ENCODE data around the gene TECPR2. TPM values are rescaled to one million over a fixed set of nuclear protein-coding genes. Genes with fewer than 3 reads are reported as not detected.
A peak's percentile ranks its signal among the peaks of the same experiment; 100 is the strongest.

The TECPR2 gene
- total and polyA plus RNA-seq, 2 of the 13 experiments (the other 11 are each of a cell fraction or from before 2014, with no cell fraction given): 3.5 to 5.7 TPM

GRCh38 chr14:102442241-102443211 lies 79.8 kb downstream of the TECPR2 start (continued):
- no peak for TF ChIP-seq ZBTB34 (CRISPR knock-in tag; IDR thresholded peaks at IDR 0.05)
- no peak for TF ChIP-seq ZNF484 (CRISPR knock-in tag; IDR thresholded peaks at IDR 0.05; ENCODE audit: borderline replicate concordance, low read depth)
- 0 out of 2 replicates have a peak, but pooled peaks have one; percentile 41 for TF ChIP-seq ZNF710 (CRISPR knock-in tag; IDR thresholded peaks at IDR 0.05; ENCODE audit: borderline replicate concordance)
- 0 out of 2 replicates have a peak, but pooled peaks have one; percentile 47 for TF ChIP-seq HIVEP1 (CRISPR knock-in tag; IDR thresholded peaks at IDR 0.05)
- no peak for TF ChIP-seq FOXM1 (CRISPR knock-in tag; IDR thresholded peaks at IDR 0.05)
- TF ChIP-seq EEA1 (CRISPR knock-in tag; IDR thresholded peaks at IDR 0.05; ENCODE audit: borderline replicate concordance): no peak
- TF ChIP-seq TEF (CRISPR knock-in tag; IDR thresholded peaks at IDR 0.05): no peak
- TF ChIP-seq ZBTB20 (CRISPR knock-in tag; IDR thresholded peaks at IDR 0.05; ENCODE audit: borderline replicate concordance, low read depth): peak; percentile 65; the same call in 1 of the 2 replicates
- peak in 1 of 2 experiments; percentile 55; a peak in 3 of 4 replicates for TF ChIP-seq NR2F1 (CRISPR knock-in tag; IDR thresholded peaks at IDR 0.05)
- no peak for TF ChIP-seq ZNF12 (CRISPR knock-in tag; IDR thresholded peaks at IDR 0.05)
- TF ChIP-seq DMTF1 (CRISPR knock-in tag; IDR thresholded peaks at IDR 0.05): no peak
- peak; percentile 67 for TF ChIP-seq ARID5B (CRISPR knock-in tag; IDR thresholded peaks at IDR 0.05)
- TF ChIP-seq SMARCC2 (IDR thresholded peaks at IDR 0.05): no peak
- no peak for TF ChIP-seq CCDC6 (CRISPR knock-in tag; IDR thresholded peaks at IDR 0.05)
- peak; percentile 28; the same call in 1 of the 2 replicates for TF ChIP-seq ZNF501 (CRISPR knock-in tag; IDR thresholded peaks at IDR 0.05)
